Parathyroid adenoma (tissue), 2 donors: ENCODE results near the gene IL5RA.

Experiments
- H2AFZ ChIP-seq: fragments of 300-600 bp; sonication (generic); one replicate; pipeline ENCODE4 v1.7.0; 2017; ENCODE audit warnings: antibody characterized with exemption, mild to moderate bottlenecking
- H3K27ac ChIP-seq: fragments of 300-600 bp; sonication (generic); one replicate; pipeline ENCODE4 v1.7.0; 2017
- H3K27me3 ChIP-seq: fragments of 300-600 bp; sonication (generic); one replicate; pipeline ENCODE4 v1.7.0; 2017; ENCODE audit warnings: low read length; ENCODE audit not compliant: control insufficient read depth, insufficient read depth
- H3K36me3 ChIP-seq: fragments of 300-600 bp; sonication (generic); one replicate; pipeline ENCODE4 v1.7.0; 2017; ENCODE audit warnings: low read length; ENCODE audit not compliant: control insufficient read depth, insufficient read depth
- H3K4me1 ChIP-seq: fragments of 300-600 bp; sonication (generic); one replicate; pipeline ENCODE4 v1.7.0; 2017; ENCODE audit warnings: control low read depth
- H3K4me2 ChIP-seq: fragments of 300-600 bp; sonication (generic); one replicate; pipeline ENCODE4 v1.7.0; 2017; ENCODE audit warnings: low read length
- H3K4me3 ChIP-seq: fragments of 300-600 bp; sonication (generic); one replicate; pipeline ENCODE4 v1.7.0; 2017; ENCODE audit warnings: low read depth, low read length
- H3K79me2 ChIP-seq: fragments of 300-600 bp; sonication (generic); one replicate; pipeline ENCODE4 v1.7.0; 2017; ENCODE audit warnings: control low read depth
- H3K9ac ChIP-seq: fragments of 300-600 bp; sonication (generic); one replicate; pipeline ENCODE4 v1.7.0; 2017; ENCODE audit warnings: mild to moderate bottlenecking
- H3K9me3 ChIP-seq: fragments of 300-600 bp; sonication (generic); one replicate; pipeline ENCODE4 v1.7.0; 2017; ENCODE audit warnings: low read length; ENCODE audit not compliant: control insufficient read depth
- CTCF ChIP-seq: fragments of 300-600 bp; sonication (generic); IDR thresholded peaks from one replicate; pipeline ENCODE4 v1.7.0; 2017; ENCODE audit warnings: antibody characterized with exemption, mild to moderate bottlenecking
- donor health status: primary hyperparathyroidism.

The IL5RA gene

GRCh38 chr3:3145831-3146230 lies 35.7 kb upstream of the IL5RA start:
- no peaks in the 10 kb centered on the region for H3K9me3 ChIP-seq
- no peaks in the 10 kb centered on the region for H3K36me3 ChIP-seq
- H3K9ac ChIP-seq, result no peak overlapping the region
- TF ChIP-seq CTCF, result no peak
- no peak overlapping the region for H3K4me3 ChIP-seq
- no peak overlapping the region for H2AFZ ChIP-seq
- H3K27me3 ChIP-seq, result no peaks in the 10 kb centered on the region
- H3K4me2 ChIP-seq, result no peak overlapping the region
- no peak overlapping the region for H3K27ac ChIP-seq
- peaks cover 10% of the 10 kb centered on the region for H3K4me1 ChIP-seq
- no peaks in the 10 kb centered on the region for H3K79me2 ChIP-seq

- H3K4me1 ChIP-seq, result peaks cover 10% of the 10 kb centered on the region
- no peaks in the 10 kb centered on the region for H3K9me3 ChIP-seq
- H3K79me2 ChIP-seq, result no peaks in the 10 kb centered on the region
- TF ChIP-seq CTCF, result no peak
- H3K9ac ChIP-seq, result no peak overlapping the region
- no peak overlapping the region for H3K27ac ChIP-seq
- H3K4me2 ChIP-seq, result no peak overlapping the region
- no peaks in the 10 kb centered on the region for H3K27me3 ChIP-seq
- no peak overlapping the region for H3K4me3 ChIP-seq
- no peak overlapping the region for H2AFZ ChIP-seq
- no peaks in the 10 kb centered on the region for H3K36me3 ChIP-seq
Observed at GRCh38 chr3:3141939-3142338, 31.8 kb upstream of the IL5RA start.

- H3K4me3 ChIP-seq, result no peak overlapping the region
- H3K4me2 ChIP-seq, result no peak overlapping the region
- TF ChIP-seq CTCF, result no peak
- H3K36me3 ChIP-seq, result no peaks in the 10 kb centered on the region
- no peak overlapping the region for H2AFZ ChIP-seq
- H3K9ac ChIP-seq, result no peak overlapping the region
- H3K4me1 ChIP-seq, result peaks cover 3% of the 10 kb centered on the region
- H3K27ac ChIP-seq, result no peak overlapping the region
- no peaks in the 10 kb centered on the region for H3K79me2 ChIP-seq
- H3K27me3 ChIP-seq, result no peaks in the 10 kb centered on the region
- no peaks in the 10 kb centered on the region for H3K9me3 ChIP-seq
Observed at GRCh38 chr3:3137526-3137925, 27.4 kb upstream of the IL5RA start.

- H2AFZ ChIP-seq, result no peak overlapping the region
- H3K27ac ChIP-seq, result no peak overlapping the region
- H3K4me2 ChIP-seq, result no peak overlapping the region
- H3K27me3 ChIP-seq, result no peaks in the 10 kb centered on the region
- H3K9ac ChIP-seq, result no peak overlapping the region
- no peaks in the 10 kb centered on the region for H3K36me3 ChIP-seq
- TF ChIP-seq CTCF, result no peak
- no peaks in the 10 kb centered on the region for H3K4me1 ChIP-seq
- no peaks in the 10 kb centered on the region for H3K79me2 ChIP-seq
- no peak overlapping the region for H3K4me3 ChIP-seq
- H3K9me3 ChIP-seq, result no peaks in the 10 kb centered on the region
Observed at GRCh38 chr3:3134750-3135448, 24.7 kb upstream of the IL5RA start.

GRCh38 chr3:3133500-3133899 lies 23.3 kb upstream of the IL5RA start:
- no peaks in the 10 kb centered on the region for H3K27me3 ChIP-seq
- no peak for TF ChIP-seq CTCF
- H3K9me3 ChIP-seq, result no peaks in the 10 kb centered on the region
- no peaks in the 10 kb centered on the region for H3K4me1 ChIP-seq
- H3K4me2 ChIP-seq, result no peak overlapping the region
- H3K9ac ChIP-seq, result no peak overlapping the region
- H2AFZ ChIP-seq, result no peak overlapping the region
- H3K36me3 ChIP-seq, result no peaks in the 10 kb centered on the region
- no peak overlapping the region for H3K27ac ChIP-seq
- H3K4me3 ChIP-seq, result no peak overlapping the region
- H3K79me2 ChIP-seq, result no peaks in the 10 kb centered on the region
